ENCODE results near the gene WIZ.
A peak's percentile ranks its signal among the peaks of the same experiment; 100 is the strongest.
"Not testable (repeated sequence)": the region's sequence is repeated elsewhere in the genome, so short reads cannot be mapped to it uniquely, and the experiment has no call there.

WIZ gene

DNA sequence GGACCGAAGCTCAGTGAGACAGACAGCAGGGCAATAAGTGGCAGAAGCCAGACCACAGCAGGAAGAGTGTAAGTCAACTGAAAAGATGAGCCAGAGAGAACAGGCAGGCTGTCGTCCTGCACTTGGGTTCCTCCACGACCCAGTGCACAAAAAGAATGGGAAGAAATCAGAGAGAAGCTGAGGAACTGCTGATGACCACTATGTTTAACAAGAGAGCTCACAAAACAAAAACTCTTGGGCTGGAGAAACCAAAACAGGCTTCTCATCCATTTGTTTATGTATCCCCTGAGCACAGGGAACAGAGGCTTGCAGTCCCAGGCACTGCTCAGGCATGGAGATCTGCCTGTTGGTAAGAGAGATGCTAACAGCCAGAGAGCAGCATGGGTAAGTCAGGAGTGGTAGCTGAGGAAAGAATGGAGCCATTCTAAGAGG, 45.0 kb downstream of the WIZ start:
- DNase-seq (ENCODE audit: low read depth in 2 of 3, low spot score in 2 of 3): no peak

DNA sequence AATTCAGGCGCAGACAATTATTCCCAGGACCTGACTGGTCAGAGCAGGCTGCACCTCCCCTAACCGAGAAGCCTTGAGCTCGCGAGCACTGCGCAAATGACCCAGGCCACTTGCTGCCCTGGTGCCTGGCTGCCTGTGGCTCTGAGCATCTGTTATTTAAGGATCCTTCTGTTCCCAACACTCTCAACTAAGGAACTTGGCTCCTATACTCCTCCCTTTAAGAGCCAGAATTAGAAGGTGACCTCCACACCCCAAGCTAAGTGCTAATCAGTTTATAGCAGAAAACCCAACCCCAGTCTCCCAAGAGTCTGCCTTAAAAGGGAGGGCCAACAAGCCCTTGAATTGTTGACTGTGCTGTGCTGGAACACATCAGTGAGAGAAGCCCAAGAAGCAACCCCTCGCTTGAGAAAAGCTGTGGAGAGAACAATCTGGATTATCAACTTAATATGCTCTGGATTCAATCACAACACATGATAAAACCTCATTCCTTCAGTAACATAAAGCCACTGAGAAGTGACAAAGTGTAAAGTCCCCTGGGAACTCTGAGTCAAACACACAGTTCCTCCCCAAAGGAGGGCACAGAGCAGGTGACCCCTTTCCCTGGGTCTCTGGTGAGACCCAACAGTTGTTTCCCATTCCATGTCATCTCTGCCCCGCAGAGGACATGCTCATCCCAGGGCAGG, 45.5 kb downstream of the WIZ start:
- DNase-seq (ENCODE audit: low read depth in 2 of 3, low spot score in 2 of 3): no peak

DNA sequence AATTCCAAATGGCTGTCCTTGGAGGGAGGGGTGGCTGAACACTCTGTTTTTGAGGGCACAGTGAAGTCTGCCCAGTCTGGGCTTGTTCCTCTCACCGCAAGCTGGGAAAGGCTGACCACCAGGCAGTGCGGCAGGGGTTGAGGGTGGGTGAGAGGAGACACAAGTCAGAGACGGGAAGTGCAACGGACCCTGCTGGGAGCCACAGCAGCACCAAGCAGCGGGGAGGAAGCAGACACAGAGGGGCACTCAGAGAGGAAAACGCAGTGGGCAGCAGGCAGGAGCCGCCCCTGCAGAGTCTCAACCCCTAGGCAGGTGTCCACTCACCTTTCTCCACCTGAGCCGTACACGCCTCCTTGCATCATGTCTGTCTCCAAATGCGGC, 46.6 kb downstream of the WIZ start:
- DNase-seq (ENCODE audit: low read depth in 2 of 3, low spot score in 2 of 3): no peak

DNA sequence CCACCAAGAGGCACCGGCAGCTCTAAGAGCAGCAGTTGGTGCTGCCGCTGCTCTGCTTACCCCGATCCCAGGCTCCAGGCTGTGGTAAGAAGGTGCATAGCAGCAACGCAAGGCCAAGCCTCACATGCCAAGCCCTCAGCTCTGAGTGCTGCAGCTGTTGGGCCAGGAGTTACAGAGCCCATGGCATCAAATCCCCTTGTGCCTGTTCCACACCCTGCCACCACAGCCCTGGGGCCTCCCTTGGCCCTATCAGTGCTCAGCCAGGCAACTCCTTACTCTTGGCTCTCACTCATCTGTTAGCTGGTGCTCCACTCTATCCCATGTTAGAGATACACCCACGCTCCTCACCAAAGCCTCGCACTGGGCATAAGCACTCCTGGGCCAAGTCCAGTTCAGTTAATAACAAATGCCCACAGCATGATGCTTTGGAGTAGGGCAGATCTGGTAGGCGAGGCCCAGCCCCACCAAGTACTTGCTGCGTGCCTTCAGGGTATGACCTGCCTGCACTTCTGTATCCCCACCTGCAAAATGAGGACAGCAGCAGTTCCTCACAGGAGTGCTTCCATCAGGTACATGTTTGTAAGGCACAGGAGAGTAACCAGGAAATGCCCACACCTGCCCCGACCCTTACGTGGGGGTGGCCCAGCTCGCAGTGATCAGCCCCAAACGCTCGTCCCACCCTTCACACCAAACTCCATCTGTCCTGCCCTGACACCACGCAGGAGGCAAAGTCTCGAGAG, 47.2 kb downstream of the WIZ start:
- no peak for DNase-seq (ENCODE audit: low read depth in 2 of 3, low spot score in 2 of 3)

DNA sequence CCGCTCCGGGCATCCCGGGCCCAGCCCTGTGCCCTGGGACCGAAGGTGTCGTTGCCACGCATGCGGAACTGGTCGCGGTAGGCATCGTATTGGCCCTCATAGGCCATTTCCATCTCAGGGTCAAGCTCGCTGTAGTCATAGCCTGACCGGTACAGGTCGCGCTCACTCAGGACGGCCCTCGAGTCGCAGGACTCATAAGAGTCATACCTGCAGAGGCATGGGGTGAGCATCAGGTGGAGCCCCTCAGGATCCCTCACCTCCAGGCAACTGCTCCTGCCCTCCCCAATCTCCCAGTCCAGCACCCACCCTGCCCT, 48.4 kb downstream of the WIZ start:
- DNase-seq (ENCODE audit: low read depth in 2 of 3, low spot score in 2 of 3): no peak

DNA sequence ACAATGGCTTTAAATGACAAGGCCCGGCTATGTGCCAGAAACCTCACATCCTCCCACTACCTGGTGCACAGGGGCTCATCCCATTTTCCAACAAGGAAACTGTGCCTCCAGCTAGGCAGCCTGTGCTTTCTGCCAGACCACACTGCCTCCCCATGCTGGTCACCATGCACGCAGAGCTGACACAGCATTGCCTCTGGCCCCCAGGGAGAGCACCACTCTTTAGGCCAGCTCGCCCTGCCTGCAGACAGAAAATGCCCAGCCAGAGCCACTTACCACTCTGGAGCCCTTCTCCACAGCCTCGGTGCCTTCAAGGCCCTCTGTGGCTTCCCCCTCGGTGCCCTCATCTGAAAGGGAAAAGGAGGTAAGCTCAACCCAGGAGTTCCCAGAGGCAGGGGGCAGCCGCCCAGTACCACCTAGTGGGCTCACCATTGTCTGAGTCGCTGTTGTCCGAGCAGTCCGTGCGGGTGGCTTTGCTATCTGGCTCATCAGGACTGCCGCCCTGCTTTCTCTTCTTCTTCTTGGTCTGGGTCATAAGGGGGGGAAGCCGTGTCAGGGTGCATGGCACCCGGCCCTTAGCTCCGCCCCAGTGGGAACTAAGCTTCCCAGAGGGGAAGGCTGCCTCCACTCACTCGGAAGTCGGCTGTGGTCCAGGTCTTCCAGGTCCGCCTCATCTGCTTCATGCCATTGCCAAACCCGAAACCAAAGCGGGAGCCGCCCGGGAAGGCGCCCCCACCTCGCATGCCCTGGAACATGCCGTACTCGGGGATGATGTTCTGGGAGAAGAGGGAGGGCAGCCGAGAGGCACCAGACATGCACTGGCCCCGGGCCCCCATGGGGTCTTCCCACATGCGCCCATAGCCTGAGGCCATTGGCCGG, 49.0 kb downstream of the WIZ start:
- DNase-seq (ENCODE audit: low read depth in 2 of 3, low spot score in 2 of 3): no peak

DNA sequence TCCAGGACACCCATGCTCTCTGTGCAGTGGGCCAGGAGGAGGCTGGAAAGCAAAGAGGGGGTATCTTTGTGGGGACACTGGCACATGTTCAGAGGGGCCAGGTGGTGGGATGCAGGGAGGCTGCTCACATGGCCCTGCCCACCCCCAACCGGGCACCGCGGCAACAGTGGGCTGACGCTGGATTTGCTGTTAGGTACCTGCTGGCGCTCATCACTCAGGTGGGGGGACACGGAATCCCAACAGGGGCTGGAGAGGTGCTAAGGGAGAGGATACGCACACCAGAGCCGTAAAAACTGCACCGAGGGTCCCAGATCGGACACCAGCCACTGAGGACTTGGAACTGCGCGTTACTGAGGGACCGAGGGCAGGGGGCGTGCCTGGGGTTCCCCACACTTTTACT, 50.1 kb downstream of the WIZ start:
- DNase-seq (ENCODE audit: low read depth in 2 of 3, low spot score in 2 of 3): no peak

DNA sequence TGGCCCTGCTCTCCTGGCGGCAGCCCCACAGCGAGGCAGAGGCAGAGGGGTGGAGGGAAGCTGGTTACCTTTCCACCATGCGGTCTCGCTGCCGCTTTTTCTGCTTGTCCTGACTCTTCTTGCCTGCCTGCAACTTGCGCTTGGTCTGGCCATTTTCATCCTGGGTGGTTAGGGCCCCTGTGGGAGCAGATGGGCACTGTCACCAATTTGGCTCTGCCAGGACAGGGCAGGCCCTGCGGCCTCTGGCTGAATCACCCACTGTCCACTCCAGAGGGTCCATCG, 50.6 kb downstream of the WIZ start:
- no peak for DNase-seq (ENCODE audit: low read depth in 2 of 3, low spot score in 2 of 3)

DNA sequence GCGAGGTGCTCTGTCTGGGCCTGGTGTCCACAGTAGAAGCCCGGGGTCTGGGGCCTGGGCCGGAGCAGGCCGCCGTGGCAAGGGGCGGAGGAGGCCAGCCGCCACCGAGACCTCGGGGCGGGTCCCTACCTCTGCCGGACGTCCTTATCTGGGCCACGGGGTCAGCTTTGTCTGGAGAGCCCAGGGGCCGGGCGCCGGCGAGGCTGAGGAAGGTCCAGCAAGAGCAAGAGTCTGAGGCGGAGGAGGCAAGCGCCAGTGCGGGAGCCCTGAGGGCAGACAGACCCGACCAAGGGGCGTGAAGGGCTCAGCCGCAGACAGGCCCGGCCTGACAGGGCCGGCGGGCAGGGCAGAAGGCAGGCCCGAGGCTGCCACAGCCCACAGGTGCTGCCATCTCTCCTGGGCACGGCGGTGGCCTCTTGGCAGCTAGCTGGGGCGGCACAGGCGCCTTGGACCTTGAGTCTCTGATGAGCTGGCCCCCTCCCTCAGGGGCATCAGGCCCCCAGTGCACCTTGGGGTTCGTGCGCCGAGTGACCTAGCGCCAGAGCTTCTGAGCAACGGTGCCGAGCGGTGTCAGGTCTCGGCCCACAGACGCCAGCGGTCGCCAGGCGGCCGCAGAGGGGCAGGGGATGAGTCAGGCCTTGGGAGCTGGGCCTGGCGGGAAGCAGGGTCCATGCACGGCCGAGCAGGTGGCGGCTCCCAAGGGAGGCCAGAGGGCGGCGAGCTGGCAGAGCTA, 51.1 kb downstream of the WIZ start:
- no peak for DNase-seq (ENCODE audit: low read depth in 2 of 3, low spot score in 2 of 3)

DNA sequence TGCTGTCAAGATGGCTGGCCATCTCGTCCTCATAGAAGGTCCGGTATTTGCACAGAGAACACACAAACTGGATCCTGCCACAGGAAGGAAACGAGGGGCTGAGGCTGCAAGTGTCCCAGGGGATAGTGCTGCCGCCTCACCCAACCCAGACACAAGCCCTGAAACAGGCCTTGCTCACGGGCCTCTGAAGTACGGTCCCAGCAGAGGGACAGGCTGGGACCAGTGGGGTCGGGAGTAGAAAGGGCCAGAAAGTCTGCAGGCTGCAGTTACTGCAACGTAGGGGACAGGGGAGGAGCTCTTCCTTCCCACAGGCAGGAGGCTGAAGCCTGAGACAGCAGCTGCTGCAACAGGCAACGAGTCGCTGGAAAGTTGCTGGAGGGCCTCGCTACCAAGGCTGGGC, 52.0 kb downstream of the WIZ start:
- no peak for DNase-seq (ENCODE audit: low read depth in 2 of 3, low spot score in 2 of 3)

DNA sequence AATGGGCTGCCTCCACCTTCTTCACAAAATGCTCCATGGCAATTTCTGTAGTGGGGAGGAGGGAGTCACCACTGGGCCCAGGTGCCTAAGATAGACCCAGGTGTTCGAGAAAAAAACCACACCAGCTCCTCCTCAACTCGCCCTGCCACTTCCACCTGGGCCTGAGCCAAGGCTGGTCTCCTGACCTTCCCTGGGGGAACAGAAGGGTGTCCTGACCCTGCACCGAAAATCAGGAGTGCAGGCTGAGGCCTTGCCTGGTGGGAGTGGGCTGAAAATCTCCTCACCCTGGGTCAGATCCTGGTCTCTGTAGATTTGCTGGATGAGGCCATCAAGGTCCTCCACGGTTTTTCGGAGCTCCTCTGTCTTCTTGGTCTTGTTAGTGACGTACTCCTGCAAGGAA, 52.5 kb downstream of the WIZ start:
- no peak for DNase-seq (ENCODE audit: low read depth in 2 of 3, low spot score in 2 of 3)

DNA sequence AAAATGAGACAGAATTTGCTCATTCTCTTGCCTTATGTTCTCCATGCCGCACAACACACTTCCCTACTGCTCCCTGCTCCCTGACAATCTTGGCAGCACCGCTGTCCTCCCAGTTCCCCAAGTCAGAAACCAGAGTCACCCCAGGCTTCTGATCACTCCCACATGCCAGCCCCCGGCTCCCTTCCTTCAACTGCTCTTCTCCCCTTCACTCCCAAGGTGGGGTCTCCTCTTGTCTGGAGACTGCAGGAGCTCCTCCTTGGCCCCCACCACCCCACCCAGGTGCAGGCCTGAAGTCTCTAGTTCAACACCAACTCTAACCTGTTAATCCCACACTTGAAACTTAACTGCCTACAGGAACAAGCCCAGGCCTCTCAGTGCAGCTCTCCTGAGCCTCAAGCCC, 53.3 kb downstream of the WIZ start:
- no peak for DNase-seq (ENCODE audit: low read depth in 2 of 3, low spot score in 2 of 3)

DNA sequence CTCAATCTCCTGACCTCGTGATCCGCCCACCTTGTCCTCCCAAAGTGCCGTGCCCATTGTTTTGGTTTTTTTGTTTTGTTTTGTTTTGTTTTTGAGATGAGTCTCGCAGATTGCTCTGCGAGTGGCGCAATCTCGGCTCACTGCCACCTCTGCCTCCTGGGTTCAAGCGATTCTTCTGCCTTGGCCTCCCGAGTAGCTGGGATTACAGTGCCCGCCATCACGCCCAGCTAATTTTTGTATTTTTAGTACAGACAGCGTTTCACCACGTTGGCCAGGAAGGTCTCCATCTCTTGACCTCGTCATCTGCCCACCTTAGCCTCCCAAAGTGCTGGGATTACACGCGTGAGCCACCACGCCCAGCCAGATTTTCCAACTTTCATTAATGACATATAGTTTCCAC, 54.5 kb downstream of the WIZ start:
- DNase-seq (ENCODE audit: low read depth in 2 of 3, low spot score in 2 of 3): not testable (repeated sequence)

DNA sequence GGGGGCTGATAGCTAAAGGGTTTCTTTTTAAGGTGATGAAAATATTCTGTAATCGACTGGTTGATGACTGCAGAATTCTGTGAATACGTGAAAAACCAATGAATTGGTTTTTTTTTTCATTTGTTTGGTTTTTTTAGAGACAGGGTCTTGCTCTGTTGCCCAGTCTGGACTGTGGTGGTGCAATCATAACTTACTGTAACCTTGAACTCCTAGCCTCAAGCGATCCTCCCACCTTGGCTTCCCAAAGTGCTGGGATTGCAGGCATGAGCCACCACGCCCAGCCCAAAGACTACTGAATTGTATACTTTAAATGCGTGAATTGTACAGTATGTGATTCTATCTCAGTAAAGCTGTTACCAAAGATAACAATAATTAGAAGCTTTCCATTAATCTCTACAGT, 55.3 kb downstream of the WIZ start:
- no peak for DNase-seq (ENCODE audit: low read depth in 2 of 3, low spot score in 2 of 3)

DNA sequence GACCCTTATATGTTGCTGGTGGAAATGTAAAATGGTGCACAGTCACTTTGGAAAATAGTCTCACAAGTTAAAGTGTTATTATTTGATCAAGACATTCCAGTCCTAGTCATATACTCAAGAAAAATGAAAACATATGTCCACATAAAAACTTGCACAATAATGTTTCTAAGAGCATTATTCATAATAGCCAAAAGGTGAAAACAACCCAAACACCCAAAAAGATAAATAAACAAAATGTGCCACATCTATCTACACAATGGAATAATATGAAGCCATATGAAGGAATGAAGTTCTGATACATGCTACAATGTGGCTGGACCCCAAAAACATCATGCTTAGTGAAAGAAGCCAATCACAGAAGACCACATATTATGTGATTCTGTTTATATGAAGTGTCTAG, 55.8 kb downstream of the WIZ start:
- no peak for DNase-seq (ENCODE audit: low read depth in 2 of 3, low spot score in 2 of 3)

DNA sequence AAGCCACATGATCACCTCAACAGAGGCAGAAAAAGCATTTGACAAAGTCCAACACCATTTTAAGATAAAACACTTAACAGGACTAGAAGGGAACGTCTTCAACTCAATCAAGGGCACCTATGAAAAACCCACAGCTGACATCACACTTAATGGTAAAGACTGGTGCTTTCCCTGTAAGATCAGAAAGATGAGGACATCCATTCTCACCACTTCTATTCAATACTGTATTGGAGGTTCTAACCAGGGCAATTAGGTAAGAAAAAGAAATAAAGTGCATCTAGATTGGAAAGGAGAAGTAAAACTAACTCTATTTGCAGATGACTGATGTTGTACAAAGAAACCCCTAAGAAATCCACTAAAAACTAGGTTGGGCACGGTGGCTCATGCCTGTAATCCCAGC, 58.9 kb downstream of the WIZ start:
- no peak for DNase-seq (ENCODE audit: low read depth in 2 of 3, low spot score in 2 of 3)

DNA sequence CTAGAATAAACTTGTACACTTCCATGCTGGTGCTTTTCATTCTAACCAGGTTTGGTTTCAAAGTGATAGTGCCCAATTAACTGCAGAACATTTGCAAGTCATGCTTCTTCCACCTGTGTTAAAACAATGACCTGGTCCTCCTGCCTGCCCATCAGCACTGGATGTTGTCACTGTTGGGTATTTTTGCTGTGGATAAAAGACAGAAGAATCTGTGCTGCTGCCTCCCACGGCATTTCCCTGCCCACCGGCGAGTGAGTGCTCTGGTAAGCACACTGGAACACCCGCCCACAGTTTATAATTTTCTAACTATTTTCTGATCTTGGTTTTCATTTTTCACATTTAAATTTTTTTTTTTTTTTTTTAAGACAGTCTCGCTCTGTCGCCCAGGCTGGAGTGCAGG, 67.9 kb downstream of the WIZ start:
- no peak for DNase-seq (ENCODE audit: low read depth in 2 of 3, low spot score in 2 of 3)

DNA sequence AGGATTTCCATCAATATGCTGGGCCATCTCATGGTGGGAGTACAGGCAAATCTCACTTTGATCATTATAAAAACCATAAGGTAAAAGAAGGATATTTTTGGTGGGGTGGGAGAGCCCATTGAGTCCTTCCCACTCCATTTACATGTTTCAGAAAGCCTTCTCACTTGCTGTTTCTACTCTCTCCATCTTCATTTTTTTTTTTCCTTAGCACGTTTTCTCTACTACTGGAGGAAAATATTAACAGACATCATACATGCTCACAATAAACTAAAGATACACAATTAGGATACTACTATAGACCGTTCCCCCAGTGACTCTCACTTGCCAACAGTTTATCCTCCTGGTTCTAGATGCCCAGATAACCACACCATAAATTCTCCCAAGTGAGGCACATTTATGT, 68.3 kb downstream of the WIZ start:
- no peak for DNase-seq (ENCODE audit: low read depth in 2 of 3, low spot score in 2 of 3)

DNA sequence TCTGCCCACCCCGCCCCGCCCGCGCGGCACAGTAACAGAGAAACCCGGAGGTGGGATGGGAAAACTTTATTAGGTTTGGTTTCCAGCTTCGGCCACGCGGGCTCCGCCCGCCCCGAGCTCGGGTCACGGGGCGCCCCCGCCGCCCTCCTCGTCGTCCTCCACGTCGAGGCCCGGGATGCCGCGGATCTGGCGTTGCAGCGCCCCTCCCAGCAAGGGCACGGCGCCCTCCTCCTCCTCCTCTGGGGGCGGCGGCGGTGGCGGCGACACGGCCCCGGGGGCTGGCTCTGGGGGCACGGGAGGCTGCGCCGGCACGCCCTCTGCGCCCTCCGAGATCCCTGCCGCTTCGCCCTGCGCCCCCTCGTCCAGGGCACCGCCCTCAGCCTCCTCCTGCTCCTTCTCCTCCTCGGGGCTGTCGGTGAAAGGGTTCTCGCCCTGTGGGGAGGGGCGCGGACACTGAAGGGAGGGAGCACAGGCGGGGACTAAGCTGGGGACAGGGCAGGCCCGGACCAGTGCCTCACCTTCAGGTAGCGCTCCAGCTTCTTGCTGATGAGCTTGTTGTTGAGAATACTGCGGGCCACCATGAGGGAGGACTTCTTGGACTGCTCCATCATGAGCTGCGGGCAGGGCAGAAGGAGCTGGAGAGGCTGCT, 69.6 kb downstream of the WIZ start:
- peak in 1 of 3 experiments; percentile 11 for DNase-seq (ENCODE audit: low read depth in 2 of 3, low spot score in 2 of 3)

DNA sequence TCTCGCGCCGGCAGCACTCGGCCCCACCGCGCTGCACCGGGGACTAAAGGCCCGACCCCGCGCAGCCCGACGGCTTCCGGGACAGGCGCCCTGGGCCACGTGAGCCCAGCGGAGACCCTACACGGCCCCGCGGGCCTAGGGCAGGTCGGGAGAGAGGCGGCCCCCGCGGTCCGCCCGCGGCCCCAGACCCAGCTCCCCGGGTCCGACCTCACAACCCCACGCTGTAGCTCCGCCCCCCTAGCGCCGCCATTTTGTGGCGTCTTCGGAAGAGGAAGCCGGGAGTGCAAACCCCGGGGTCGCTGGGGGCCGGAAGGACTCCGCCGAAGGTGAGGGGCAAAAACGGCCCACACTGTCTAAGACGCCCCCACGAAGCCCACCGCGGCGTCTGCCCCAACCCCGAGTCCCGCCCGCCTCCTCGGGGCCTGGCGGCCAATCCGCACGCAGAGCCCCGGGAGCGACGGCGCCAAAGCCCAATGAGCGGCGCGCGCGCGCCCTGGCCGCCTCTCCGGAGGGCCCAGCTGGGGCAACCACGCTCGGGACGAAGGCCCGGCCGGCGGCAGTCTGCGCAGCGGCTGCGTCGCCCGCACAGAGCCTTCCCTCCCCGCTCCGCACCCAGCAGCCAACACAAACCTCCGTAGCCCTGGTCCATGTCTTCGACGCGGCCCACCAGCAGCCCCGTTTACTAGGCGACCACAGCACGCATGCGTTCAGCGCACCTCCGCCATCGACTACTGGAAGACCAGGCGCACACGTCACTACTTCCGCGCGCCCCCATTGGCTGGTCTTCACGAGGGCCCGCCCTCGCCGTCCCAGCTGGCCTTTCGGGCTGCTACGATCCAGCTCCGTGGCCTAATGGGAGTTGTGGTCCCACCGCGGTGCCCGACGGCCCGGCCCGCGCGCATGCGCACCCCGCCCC, 70.4 kb downstream of the WIZ start, which contains the start of gene AKAP8:
Gene AKAP8, minus strand, starts transcription at position 705 of the 916 bp plus-strand sequence. Its CDS starts 56 bp downstream, at position 649.
- DNase-seq (ENCODE audit: low read depth in 2 of 3, low spot score in 2 of 3): peak; percentile 90 to 97 (median 94)
